IPS DF 6.9 (cell line): ENCODE results near the gene GARIN5A.

Source experiments
- DNase-seq: peaks from one replicate; pipeline ENCODE4 v3.0.0-alpha.2; 2013; ENCODE audit warnings: low read depth, low spot score
- H3K27ac ChIP-seq: one replicate; pipeline ENCODE4 v1.5.1; 2013; ENCODE audit warnings: low read length, control low read depth
- H3K27me3 ChIP-seq: 2 replicates; pipeline ENCODE4 v1.6.1; 2013; ENCODE audit warnings: mild to moderate bottlenecking, low read length; ENCODE audit not compliant: control insufficient read depth, insufficient read depth
- H3K36me3 ChIP-seq: 2 replicates; pipeline ENCODE4 v1.6.1; 2013; ENCODE audit warnings: low read length; ENCODE audit not compliant: control insufficient read depth, insufficient read depth
- H3K4me1 ChIP-seq: 2 replicates; pipeline ENCODE4 v1.6.1; 2013; ENCODE audit warnings: low read length; ENCODE audit not compliant: control insufficient read depth, insufficient read depth
- H3K4me3 ChIP-seq: 2 replicates; pipeline ENCODE4 v1.5.1; 2013; ENCODE audit warnings: mild to moderate bottlenecking, low read length
- H3K9me3 ChIP-seq: 2 replicates; pipeline ENCODE4 v1.6.1; 2013; ENCODE audit warnings: low read length, inconsistent platforms; ENCODE audit not compliant: control insufficient read depth, insufficient read depth
- WGBS: extraction: QIAGEN DNeasy Blood & Tissue Kit; methylation state at CpG from one replicate; pipeline ENCODE4 v1.1.7; 2013; ENCODE audit warnings: mixed read lengths, missing lambda C conversion rate; ENCODE audit not compliant: insufficient read length, insufficient coverage; 5-methylcytosine and 5-hydroxymethylcytosine counted together

The GARIN5A gene

GRCh38 chr19:50423279-50424113 lies 53.2 kb downstream of the GARIN5A start:
- WGBS = no CpG with 5 or more reads among the region's 22 CpGs
- Histone ChIP-seq H3K27me3 (no peaks in the 10 kb centered on the region), H3K9me3 (no peaks in the 10 kb centered on the region), H3K36me3 (no peaks in the 10 kb centered on the region), H3K27ac (no peak overlapping the region), H3K4me1 (0 out of 2 replicates have a peak, but pooled peaks cover 2% of the 10 kb centered on the region), H3K4me3 (no peak overlapping the region)
- DNase-seq = no peak

- Histone ChIP-seq H3K36me3 (no peaks in the 10 kb centered on the region), H3K4me1 (peaks cover 3% of the 10 kb centered on the region; the same call in 1 of the 2 replicates), H3K9me3 (no peaks in the 10 kb centered on the region), H3K4me3 (no peak overlapping the region), H3K27me3 (no peaks in the 10 kb centered on the region), H3K27ac (no peak overlapping the region)
- WGBS = no CpG with 5 or more reads among the region's 18 CpGs
- DNase-seq = no peak
These were observed 54.0 kb downstream of the GARIN5A start for GRCh38 chr19:50422397-50423278.

GRCh38 chr19:50420808-50421207 lies 55.8 kb downstream of the GARIN5A start:
- Histone ChIP-seq H3K4me1 (peaks cover 4% of the 10 kb centered on the region; the same call in 1 of the 2 replicates), H3K4me3 (no peak overlapping the region), H3K36me3 (no peaks in the 10 kb centered on the region; the same call in 1 of the 2 replicates), H3K9me3 (no peaks in the 10 kb centered on the region), H3K27ac (no peak overlapping the region), H3K27me3 (no peaks in the 10 kb centered on the region)
- DNase-seq = no peak
- no CpG with 5 or more reads among the region's 3 CpGs for WGBS

GRCh38 chr19:50420127-50420526 lies 56.5 kb downstream of the GARIN5A start:
- DNase-seq = no peak
- Histone ChIP-seq H3K27me3 (no peaks in the 10 kb centered on the region), H3K9me3 (no peaks in the 10 kb centered on the region), H3K27ac (no peak overlapping the region), H3K36me3 (no peaks in the 10 kb centered on the region; the same call in 1 of the 2 replicates), H3K4me1 (peaks cover 6% of the 10 kb centered on the region; the same call in 1 of the 2 replicates), H3K4me3 (no peak overlapping the region)
- no CpG with 5 or more reads among the region's 3 CpGs for WGBS

- no CpG with 5 or more reads among the region's 8 CpGs for WGBS
- H3K9me3 ChIP-seq = no peaks in the 10 kb centered on the region
- no peaks in the 10 kb centered on the region for H3K27me3 ChIP-seq
- H3K4me3 ChIP-seq = peak overlapping the region; percentile 26; the same call in 1 of the 2 replicates
- DNase-seq = no peak
- H3K27ac ChIP-seq = no peak overlapping the region
- no peaks in the 10 kb centered on the region; the same call in 1 of the 2 replicates for H3K36me3 ChIP-seq
- H3K4me1 ChIP-seq = peaks cover 6% of the 10 kb centered on the region; the same call in 1 of the 2 replicates
These were observed 57.0 kb downstream of the GARIN5A start for GRCh38 chr19:50419580-50420035.

GRCh38 chr19:50419022-50419579 lies 57.5 kb downstream of the GARIN5A start:
- Histone ChIP-seq H3K36me3 (no peaks in the 10 kb centered on the region; the same call in 1 of the 2 replicates), H3K4me3 (peak overlapping the region; percentile 26; the same call in 1 of the 2 replicates), H3K27ac (no peak overlapping the region), H3K9me3 (no peaks in the 10 kb centered on the region), H3K27me3 (no peaks in the 10 kb centered on the region), H3K4me1 (peaks cover 6% of the 10 kb centered on the region; the same call in 1 of the 2 replicates)
- no peak for DNase-seq
- no CpG with 5 or more reads among the region's 14 CpGs for WGBS

GRCh38 chr19:50418176-50419021 lies 58.2 kb downstream of the GARIN5A start, which contains the start of gene SPIB:
SPIB (plus strand) TSS chr19:50418938; CDS start chr19:50418963, 25 bp downstream.
- peak within 1 kb of the TSS; percentile 26; the same call in 1 of the 2 replicates for H3K4me3 ChIP-seq
- WGBS = no CpG with 5 or more reads among the region's 34 CpGs
- H3K9me3 ChIP-seq = no peaks in the 10 kb centered on the region
- H3K27ac ChIP-seq = no peak within 1 kb of the TSS
- H3K27me3 ChIP-seq = no peaks in the 10 kb centered on the region
- H3K4me1 ChIP-seq = peaks cover 6% of the 10 kb centered on the region; the same call in 1 of the 2 replicates
- DNase-seq = no peak
- H3K36me3 ChIP-seq = peaks cover 3% of the 10 kb centered on the region; the same call in 1 of the 2 replicates

GRCh38 chr19:50417111-50418081 lies 59.3 kb downstream of the GARIN5A start:
- Histone ChIP-seq H3K27ac (no peak overlapping the region), H3K27me3 (no peaks in the 10 kb centered on the region), H3K4me3 (no peak overlapping the region), H3K9me3 (no peaks in the 10 kb centered on the region), H3K4me1 (peaks cover 6% of the 10 kb centered on the region; the same call in 1 of the 2 replicates), H3K36me3 (peaks cover 3% of the 10 kb centered on the region; the same call in 1 of the 2 replicates)
- DNase-seq = no peak
- no CpG with 5 or more reads among the region's 42 CpGs for WGBS
